KMS-11 (cell line): ENCODE data around the gene SLK.

Experiments
- H2AFZ ChIP-seq: fragments of 200-600 bp; sonication (generic); 2 replicates; pipeline ENCODE4 v1.6.1; 2016; ENCODE audit warnings: antibody characterized with exemption, mixed run types, low read depth
- H3K27ac ChIP-seq: fragments of 200-600 bp; sonication (generic); 2 replicates; pipeline ENCODE4 v1.6.1; 2016; ENCODE audit warnings: mild to moderate bottlenecking, mixed run types
- H3K27me3 ChIP-seq: fragments of 200-600 bp; sonication (generic); 2 replicates; pipeline ENCODE4 v1.6.1; 2017; ENCODE audit warnings: mild to moderate bottlenecking, low read depth, mixed run types, moderate library complexity; ENCODE audit not compliant: insufficient read depth
- H3K36me3 ChIP-seq: fragments of 200-600 bp; sonication (generic); 2 replicates; pipeline ENCODE4 v1.6.1; 2017; ENCODE audit warnings: mild to moderate bottlenecking, mixed run types; ENCODE audit not compliant: insufficient read depth
- H3K4me1 ChIP-seq: fragments of 200-600 bp; sonication (generic); 2 replicates; pipeline ENCODE4 v1.6.1; 2016; ENCODE audit warnings: mild to moderate bottlenecking, low read depth, mixed run types; ENCODE audit not compliant: poor library complexity, severe bottlenecking
- H3K4me2 ChIP-seq: fragments of 200-600 bp; sonication (generic); 2 replicates; pipeline ENCODE4 v1.7.0; 2016; ENCODE audit warnings: mild to moderate bottlenecking, mixed run types
- H3K4me3 ChIP-seq: fragments of 200-600 bp; sonication (generic); IDR thresholded peaks from 2 replicates; pipeline ENCODE4 v1.6.1; 2017; ENCODE audit warnings: low read depth, low read length, mixed read lengths; ENCODE audit not compliant: insufficient read depth
- H3K79me2 ChIP-seq: fragments of 200-600 bp; sonication (generic); 2 replicates; pipeline ENCODE4 v1.6.1; 2016; ENCODE audit warnings: low read depth, mixed run types; ENCODE audit not compliant: insufficient read depth
- H3K9ac ChIP-seq: fragments of 200-600 bp; sonication (generic); 2 replicates; pipeline ENCODE4 v1.6.1; 2016; ENCODE audit warnings: mild to moderate bottlenecking, mixed run types
- H4K20me1 ChIP-seq: fragments of 200-600 bp; sonication (generic); 2 replicates; pipeline ENCODE4 v1.6.1; 2016; ENCODE audit warnings: mild to moderate bottlenecking, mixed run types; ENCODE audit not compliant: insufficient read depth
- CTCF ChIP-seq: fragments of 200-600 bp; sonication (generic); conservative IDR thresholded peaks from 2 replicates; pipeline ENCODE4 v1.6.1; 2017; ENCODE audit warnings: low read depth, mild to moderate bottlenecking, antibody characterized with exemption, low read length, moderate library complexity, mixed read lengths

The SLK gene

GRCh38 chr10:104052431-104052830, 85.5 kb downstream of the SLK start:
- no peaks in the 10 kb centered on the region for H4K20me1 ChIP-seq
- H2AFZ ChIP-seq: no peak overlapping the region
- TF ChIP-seq CTCF: no peak
- no peaks in the 10 kb centered on the region for H3K36me3 ChIP-seq
- no peak overlapping the region for H3K27ac ChIP-seq
- no peak overlapping the region for H3K9ac ChIP-seq
- H3K27me3 ChIP-seq: no peaks in the 10 kb centered on the region
- no peaks in the 10 kb centered on the region for H3K4me1 ChIP-seq
- no peak overlapping the region for H3K4me2 ChIP-seq
- no peaks in the 10 kb centered on the region for H3K79me2 ChIP-seq
- H3K4me3 ChIP-seq: no peak overlapping the region

DNA sequence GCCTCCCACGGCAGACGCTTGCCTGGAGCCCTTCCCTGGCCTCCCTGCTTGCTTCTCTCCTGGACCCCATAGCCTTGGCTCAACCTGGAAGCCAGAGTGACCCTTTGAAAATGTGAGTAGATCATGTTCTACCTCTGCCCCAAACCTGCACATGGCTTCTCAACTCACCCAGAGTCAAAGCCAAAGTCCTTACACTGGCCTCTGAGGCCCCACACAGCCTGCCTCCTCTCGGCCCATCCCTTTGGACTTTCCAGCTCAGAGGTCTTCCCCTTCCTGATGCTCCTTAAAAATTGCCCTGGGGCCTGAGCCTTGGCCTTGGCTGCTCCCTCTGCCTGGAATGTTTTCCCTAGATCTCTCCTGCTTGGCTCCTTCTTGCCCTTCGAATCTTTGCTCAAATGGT, 86.3 kb downstream of the SLK start:
- no peaks in the 10 kb centered on the region for H3K79me2 ChIP-seq
- no peak for TF ChIP-seq CTCF
- H3K9ac ChIP-seq: no peak overlapping the region
- no peaks in the 10 kb centered on the region for H4K20me1 ChIP-seq
- H2AFZ ChIP-seq: no peak overlapping the region
- H3K4me1 ChIP-seq: no peaks in the 10 kb centered on the region
- no peak overlapping the region for H3K4me2 ChIP-seq
- no peak overlapping the region for H3K4me3 ChIP-seq
- H3K27me3 ChIP-seq: no peaks in the 10 kb centered on the region
- no peak overlapping the region for H3K27ac ChIP-seq
- no peaks in the 10 kb centered on the region for H3K36me3 ChIP-seq

DNA sequence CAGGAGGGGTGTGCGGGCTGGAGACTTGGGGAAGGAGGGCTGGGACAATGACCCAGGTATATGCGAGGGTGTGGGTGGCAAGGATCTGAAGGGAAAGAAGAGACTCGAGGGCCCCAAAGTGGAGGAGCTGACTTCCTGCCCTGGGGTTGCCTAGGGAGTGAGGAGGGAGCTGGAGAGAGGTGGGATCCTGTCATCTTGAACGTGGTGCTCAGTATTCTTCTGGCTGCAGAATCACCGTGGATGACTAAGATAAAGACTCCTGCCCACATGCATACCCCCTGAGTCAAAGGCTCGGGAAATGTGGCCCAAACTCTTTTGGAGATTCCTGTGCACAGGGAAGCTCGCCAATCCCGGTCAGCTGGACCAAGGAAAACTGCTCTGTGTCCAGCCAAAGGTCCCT, 87.5 kb downstream of the SLK start:
- Histone ChIP-seq H2AFZ (no peak overlapping the region), H3K4me2 (no peak overlapping the region)

GRCh38 chr10:104056619-104057273, 89.8 kb downstream of the SLK start:
- Histone ChIP-seq H2AFZ (no peak overlapping the region), H3K4me2 (no peak overlapping the region), H3K79me2 (no peaks in the 10 kb centered on the region), H3K4me3 (no peak overlapping the region), H3K9ac (no peak overlapping the region), H3K4me1 (no peaks in the 10 kb centered on the region), H3K27ac (no peak overlapping the region), H3K36me3 (no peaks in the 10 kb centered on the region), H4K20me1 (no peaks in the 10 kb centered on the region), H3K27me3 (no peaks in the 10 kb centered on the region)
- no peak for TF ChIP-seq CTCF

More for the DNA sequence above, 87.5 kb downstream of the SLK start:
- no peak overlapping the region for H3K9ac ChIP-seq
- H3K79me2 ChIP-seq: no peaks in the 10 kb centered on the region
- H3K4me3 ChIP-seq: no peak overlapping the region
- no peaks in the 10 kb centered on the region for H3K36me3 ChIP-seq
- H3K4me1 ChIP-seq: no peaks in the 10 kb centered on the region
- no peaks in the 10 kb centered on the region for H3K27me3 ChIP-seq
- H4K20me1 ChIP-seq: no peaks in the 10 kb centered on the region
- no peak overlapping the region for H3K27ac ChIP-seq
- TF ChIP-seq CTCF: no peak
